WI38 (cell line): ENCODE results near the gene C8B.

Experiments
- H3K4me3 ChIP-seq: 2 replicates; pipeline ENCODE4 v1.5.1; 2011; ENCODE audit warnings: low read depth, mild to moderate bottlenecking, control low read depth, low read length
- TF ChIP-seq, protein P1 (sequence below): IDR thresholded peaks from 2 replicates; pipeline ENCODE4 v1.5.1; 2012; ENCODE audit warnings: low read depth, mild to moderate bottlenecking, control low read depth, low read length

The C8B gene

DNA sequence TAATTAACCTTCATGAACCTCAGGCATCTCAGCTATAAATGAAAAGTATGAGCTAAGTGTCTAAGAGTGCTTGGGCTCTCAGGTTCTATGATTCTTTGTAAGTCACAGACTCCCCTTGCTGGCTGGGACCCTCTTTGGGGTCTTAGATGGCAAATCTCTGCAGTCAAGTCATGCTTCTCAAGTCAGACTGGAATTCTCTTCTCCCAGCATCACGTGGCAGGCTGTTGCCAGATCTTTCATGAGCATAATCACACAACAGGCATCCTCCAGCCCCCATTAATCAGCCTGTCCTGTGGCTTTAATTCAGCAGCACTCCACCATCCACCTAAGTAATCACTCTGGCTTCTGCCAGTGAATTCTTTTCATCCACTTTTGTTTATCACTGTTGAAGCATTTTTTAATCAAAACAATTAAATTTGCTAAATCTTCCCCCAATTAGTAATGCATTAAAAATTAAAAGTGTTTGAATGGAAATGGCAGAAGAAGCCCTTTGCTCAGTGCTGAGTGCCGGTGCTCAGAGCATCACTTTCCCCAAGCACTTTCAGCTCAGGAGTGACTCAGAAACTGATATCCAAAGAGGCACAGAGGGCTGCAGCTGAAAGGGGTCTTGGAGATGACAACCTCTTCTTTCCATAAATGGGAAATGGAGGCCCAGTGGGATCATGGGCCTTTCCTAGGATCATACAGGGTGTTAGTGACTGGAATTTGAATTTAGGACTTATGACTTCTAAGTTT is 61.0 kb downstream of the C8B start:
- H3K4me3 ChIP-seq: no peak overlapping the region
- TF ChIP-seq, protein P1, sequence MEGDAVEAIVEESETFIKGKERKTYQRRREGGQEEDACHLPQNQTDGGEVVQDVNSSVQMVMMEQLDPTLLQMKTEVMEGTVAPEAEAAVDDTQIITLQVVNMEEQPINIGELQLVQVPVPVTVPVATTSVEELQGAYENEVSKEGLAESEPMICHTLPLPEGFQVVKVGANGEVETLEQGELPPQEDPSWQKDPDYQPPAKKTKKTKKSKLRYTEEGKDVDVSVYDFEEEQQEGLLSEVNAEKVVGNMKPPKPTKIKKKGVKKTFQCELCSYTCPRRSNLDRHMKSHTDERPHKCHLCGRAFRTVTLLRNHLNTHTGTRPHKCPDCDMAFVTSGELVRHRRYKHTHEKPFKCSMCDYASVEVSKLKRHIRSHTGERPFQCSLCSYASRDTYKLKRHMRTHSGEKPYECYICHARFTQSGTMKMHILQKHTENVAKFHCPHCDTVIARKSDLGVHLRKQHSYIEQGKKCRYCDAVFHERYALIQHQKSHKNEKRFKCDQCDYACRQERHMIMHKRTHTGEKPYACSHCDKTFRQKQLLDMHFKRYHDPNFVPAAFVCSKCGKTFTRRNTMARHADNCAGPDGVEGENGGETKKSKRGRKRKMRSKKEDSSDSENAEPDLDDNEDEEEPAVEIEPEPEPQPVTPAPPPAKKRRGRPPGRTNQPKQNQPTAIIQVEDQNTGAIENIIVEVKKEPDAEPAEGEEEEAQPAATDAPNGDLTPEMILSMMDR: no peak

DNA sequence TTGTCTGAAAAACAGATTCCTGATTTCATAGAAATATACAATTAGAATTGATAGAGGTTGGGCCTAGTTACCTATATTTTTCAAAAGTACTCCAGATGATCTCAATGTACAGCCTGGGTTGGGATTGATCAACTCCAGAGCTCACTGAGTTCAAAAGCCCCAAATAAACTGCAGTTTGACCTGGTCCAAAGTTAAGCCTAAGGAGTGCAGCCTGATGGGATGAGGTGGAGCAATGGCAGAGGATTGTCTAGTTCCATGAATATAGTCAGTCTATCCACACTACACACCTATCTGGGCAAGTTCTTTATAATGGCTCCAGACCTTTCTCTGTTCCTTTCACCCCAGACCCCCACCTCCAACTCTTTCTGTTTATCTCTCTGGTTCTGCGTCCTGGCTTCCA is 62.0 kb downstream of the C8B start:
- TF ChIP-seq, protein P1: no peak
- no peak overlapping the region for H3K4me3 ChIP-seq

DNA sequence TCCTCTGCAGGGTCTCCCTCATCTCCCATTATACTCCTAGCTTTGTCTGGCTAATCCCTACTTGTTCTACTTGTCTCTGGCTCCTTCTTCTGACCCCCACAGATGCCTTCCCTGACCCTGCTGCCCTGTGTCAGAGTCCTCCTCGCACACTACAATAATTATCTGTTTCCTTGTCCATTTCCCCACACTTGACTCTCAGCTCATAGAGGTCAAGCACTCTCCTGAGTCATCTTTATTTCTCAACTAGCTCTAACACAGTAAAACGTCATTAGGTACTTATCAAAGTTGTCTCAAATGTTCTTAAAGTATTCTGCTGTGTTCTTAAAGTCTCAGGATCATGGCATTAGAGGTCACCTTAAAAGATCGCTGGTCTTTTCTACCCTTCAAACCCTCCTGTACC is 64.1 kb downstream of the C8B start:
- TF ChIP-seq, protein P1: no peak
- H3K4me3 ChIP-seq: no peak overlapping the region

DNA sequence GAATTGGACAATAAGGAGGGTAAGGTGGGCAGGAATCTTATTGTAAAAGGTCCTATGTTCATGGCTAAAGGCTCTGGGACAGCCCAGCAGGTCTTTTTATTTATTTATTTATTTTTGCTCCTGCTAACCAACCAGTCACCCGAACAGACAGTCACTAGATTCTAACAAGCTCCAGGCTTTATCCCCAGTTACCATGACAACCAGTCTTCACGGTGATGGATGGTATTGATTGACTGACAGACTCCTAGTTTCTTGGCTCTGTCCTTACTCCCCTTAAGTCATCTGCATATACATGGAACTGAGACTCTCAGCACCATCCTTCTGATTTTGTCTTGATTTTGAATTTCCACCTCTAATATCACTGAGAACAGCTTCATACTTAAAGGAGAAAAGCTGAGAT is 66.9 kb downstream of the C8B start:
- TF ChIP-seq, protein P1: no peak
- no peak overlapping the region for H3K4me3 ChIP-seq

DNA sequence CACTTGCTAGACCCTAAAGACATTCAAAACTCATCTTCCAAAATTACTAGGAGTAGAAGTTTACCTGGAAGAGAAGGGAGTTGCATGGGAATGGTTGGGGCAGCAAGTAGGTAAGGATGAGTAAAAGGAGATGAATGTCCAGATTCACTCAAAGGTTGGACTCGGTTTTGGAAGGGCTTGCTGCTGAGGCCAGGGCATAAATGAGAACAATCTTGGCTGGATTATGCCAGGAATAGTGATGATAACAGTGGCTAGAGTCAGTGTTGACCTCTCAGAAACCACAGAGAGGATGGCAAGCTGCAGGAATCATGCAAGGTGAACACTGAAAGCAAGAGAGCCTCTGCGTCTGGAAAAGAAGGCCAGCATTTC is 67.8 kb downstream of the C8B start:
- H3K4me3 ChIP-seq: no peak overlapping the region
- TF ChIP-seq, protein P1: no peak

DNA sequence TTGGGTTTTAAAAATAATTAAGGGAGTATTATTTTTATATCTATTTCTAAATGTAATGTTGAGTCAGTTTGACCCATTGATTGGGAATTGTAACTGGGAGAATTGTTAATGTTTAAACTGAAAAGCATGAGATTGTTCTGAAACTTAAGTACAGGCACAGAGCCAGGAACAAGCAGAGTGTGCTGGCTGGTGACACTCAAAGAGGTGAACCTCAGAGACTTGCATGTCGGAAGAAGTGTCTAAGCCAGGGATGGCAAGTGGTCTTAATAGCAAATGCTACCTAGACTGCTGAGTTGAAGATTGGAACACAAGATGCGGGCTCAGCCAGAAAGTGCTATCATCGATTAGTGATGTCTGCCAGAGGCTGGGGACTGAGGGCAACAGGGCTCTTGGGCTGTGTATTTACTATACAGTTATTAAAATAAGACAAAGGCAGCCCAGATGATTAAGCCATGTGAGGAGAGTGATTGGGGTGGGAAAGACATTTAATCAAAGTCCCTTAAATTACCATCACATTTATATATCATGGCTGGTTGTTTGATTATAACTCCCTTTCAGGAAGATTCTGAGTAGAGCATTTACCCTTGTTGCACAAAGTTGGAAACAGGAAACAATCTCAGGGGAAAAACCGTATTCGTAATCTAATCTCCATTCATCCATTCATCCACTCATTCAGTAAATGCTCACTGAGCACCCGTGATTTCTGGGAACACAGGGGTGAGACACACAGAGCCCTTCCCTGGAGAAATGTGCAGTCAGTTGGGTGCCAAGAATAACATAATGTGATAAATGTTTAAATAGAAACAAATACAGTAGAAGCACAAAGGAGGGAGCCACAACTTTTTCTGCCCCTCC is 68.4 kb downstream of the C8B start:
- TF ChIP-seq, protein P1: no peak
- H3K4me3 ChIP-seq: no peak overlapping the region

DNA sequence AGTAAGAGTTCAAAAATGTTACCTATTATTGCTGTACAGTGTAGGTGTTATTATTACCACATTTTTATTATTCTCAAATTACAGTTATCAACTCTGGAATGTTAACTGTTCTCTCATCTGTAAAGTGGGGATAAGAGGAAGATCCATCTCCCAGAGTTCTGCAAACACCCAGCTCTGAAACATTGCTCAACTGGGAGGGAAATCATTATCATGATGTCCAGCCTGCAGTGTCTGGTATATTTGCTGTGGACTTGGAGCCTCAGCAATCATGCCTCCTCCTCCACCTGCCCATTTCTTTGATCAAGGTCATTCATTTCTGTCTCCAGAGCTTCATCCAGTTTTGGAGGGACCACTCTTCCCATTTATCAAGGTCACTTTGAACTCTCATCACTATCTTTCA is 71.8 kb downstream of the C8B start:
- TF ChIP-seq, protein P1: no peak
- no peak overlapping the region for H3K4me3 ChIP-seq
